WTC11 (cell line): Measurements from ENCODE around the gene NHLRC2.

Experiments used
- ATF1 ChIP-seq: sonication (generic); formaldehyde crosslinking; IDR thresholded peaks from 2 replicates; pipeline ENCODE4 v1.8.1; 2023; ENCODE audit warnings: mild to moderate bottlenecking, moderate library complexity, missing genetic modification reagents
- ATF2 ChIP-seq: sonication (generic); formaldehyde crosslinking; IDR thresholded peaks from 2 replicates; pipeline ENCODE4 v1.8.1; 2022; ENCODE audit warnings: low read depth, missing genetic modification reagents, borderline replicate concordance
- ATF3 ChIP-seq: sonication (generic); formaldehyde crosslinking; conservative IDR thresholded peaks from 2 replicates; pipeline ENCODE4 v1.8.1; 2022; ENCODE audit warnings: mild to moderate bottlenecking, missing genetic modification reagents
- CREB1 ChIP-seq: sonication (generic); formaldehyde crosslinking; IDR thresholded peaks from 2 replicates; pipeline ENCODE4 v1.8.0; 2023; ENCODE audit warnings: mild to moderate bottlenecking, missing genetic modification reagents
- CTCF ChIP-seq: fragments of 200-600 bp; IDR thresholded peaks from 2 replicates; pipeline ENCODE4 v1.8.0; 2022; ENCODE audit warnings: antibody characterized with exemption
- HMGXB4 ChIP-seq: sonication (generic); formaldehyde crosslinking; IDR thresholded peaks from 2 replicates; pipeline ENCODE4 v1.8.1; 2023; ENCODE audit warnings: mild to moderate bottlenecking, moderate library complexity, missing genetic modification reagents
- NR3C1 ChIP-seq: sonication (generic); formaldehyde crosslinking; conservative IDR thresholded peaks from 2 replicates; pipeline ENCODE4 v1.8.1; 2023; ENCODE audit warnings: low read depth, mild to moderate bottlenecking, missing genetic modification reagents
- PRDM15 ChIP-seq: sonication (generic); formaldehyde crosslinking; IDR thresholded peaks from 2 replicates; pipeline ENCODE4 v1.8.0; 2022; ENCODE audit warnings: missing genetic modification reagents
- RORB ChIP-seq: fragments of 250-450 bp; sonication (Bioruptor Pico); IDR thresholded peaks from 2 replicates; pipeline ENCODE4 v1.9.0; 2021; ENCODE audit warnings: mild to moderate bottlenecking
- SP1 ChIP-seq: sonication (generic); formaldehyde crosslinking; conservative IDR thresholded peaks from 2 replicates; pipeline ENCODE4 v1.8.1; 2022; ENCODE audit warnings: missing genetic modification reagents
- ZNF423 ChIP-seq: fragments of 250-450 bp; sonication (Bioruptor Pico); IDR thresholded peaks from 2 replicates; pipeline ENCODE4 v2.1.2; 2022; ENCODE audit warnings: mild to moderate bottlenecking, moderate library complexity

GRCh38 chr10:113875212-113875611 is 20.8 kb downstream of the NHLRC2 start:
- TF ChIP-seq ATF1 (CRISPR knock-in tag): no peak
- no peak for TF ChIP-seq NR3C1 (CRISPR knock-in tag)
- TF ChIP-seq CTCF: no peak
- no peak for TF ChIP-seq HMGXB4
- no peak for TF ChIP-seq ZNF423 (CRISPR knock-in tag)
- TF ChIP-seq ATF2 (CRISPR knock-in tag): no peak
- TF ChIP-seq CREB1 (CRISPR knock-in tag): no peak
- TF ChIP-seq ATF3 (CRISPR knock-in tag): no peak
- no peak for TF ChIP-seq SP1
- no peak for TF ChIP-seq PRDM15 (CRISPR knock-in tag)
- no peak for TF ChIP-seq RORB (CRISPR knock-in tag)
